ENCODE measurements around the gene NAT14.

The NAT14 gene, protein sequence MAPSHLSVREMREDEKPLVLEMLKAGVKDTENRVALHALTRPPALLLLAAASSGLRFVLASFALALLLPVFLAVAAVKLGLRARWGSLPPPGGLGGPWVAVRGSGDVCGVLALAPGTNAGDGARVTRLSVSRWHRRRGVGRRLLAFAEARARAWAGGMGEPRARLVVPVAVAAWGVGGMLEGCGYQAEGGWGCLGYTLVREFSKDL

DNA sequence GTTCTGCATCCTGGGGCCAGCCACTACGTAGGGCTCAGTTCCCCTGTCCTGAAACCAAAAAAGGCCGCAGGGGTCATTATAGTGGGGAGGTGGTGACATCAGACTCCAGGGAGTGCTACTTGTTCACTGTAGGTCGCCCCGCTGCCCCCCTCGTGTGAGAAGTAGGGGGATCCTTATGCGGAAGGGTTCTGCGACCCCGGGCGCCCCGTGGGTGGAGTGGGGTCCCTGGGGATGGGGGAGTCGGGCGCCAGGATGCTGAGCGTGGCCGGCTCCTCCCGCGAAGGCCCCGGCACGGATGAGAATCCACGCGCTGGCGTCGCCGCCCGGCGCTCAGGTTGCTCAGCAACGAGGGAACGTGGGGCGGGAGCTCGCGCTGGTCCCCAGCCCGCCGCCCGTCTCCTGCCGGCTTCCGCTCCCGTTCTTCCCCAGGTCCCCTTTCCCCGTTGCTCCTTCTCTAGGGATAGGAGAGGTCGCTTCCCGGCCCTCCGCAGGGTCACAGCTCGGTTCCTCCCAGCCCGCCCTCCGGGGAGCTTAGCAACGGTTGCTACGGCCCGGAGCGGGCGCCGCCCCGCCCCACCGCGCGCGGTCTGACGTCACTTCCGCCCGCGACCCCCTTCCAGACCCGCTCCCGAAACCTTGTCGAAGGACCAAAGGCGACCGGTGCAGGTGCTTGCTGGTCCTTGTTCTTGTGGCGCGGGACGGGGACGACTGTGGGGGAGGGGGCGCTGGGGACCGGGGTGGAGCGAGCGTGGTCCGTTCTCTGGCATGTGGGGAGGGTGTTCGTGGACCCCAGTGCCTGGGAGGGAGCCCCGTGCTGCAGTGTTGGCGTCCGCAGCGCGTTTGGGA, at the start of gene NAT14:
NAT14 (plus strand) TSS at position 596 of the 846 bp plus-strand sequence. CDS start 521 bp downstream, outside the sequence.
- TF ChIP-seq, protein P1, sequence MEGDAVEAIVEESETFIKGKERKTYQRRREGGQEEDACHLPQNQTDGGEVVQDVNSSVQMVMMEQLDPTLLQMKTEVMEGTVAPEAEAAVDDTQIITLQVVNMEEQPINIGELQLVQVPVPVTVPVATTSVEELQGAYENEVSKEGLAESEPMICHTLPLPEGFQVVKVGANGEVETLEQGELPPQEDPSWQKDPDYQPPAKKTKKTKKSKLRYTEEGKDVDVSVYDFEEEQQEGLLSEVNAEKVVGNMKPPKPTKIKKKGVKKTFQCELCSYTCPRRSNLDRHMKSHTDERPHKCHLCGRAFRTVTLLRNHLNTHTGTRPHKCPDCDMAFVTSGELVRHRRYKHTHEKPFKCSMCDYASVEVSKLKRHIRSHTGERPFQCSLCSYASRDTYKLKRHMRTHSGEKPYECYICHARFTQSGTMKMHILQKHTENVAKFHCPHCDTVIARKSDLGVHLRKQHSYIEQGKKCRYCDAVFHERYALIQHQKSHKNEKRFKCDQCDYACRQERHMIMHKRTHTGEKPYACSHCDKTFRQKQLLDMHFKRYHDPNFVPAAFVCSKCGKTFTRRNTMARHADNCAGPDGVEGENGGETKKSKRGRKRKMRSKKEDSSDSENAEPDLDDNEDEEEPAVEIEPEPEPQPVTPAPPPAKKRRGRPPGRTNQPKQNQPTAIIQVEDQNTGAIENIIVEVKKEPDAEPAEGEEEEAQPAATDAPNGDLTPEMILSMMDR (IDR thresholded peaks at IDR 0.05; ENCODE audit: insufficient read depth, missing control alignments): no peak
- DNase-seq (ENCODE audit: insufficient read length, low spot score): peak; percentile 98
- FAIRE-seq: no peak

DNA sequence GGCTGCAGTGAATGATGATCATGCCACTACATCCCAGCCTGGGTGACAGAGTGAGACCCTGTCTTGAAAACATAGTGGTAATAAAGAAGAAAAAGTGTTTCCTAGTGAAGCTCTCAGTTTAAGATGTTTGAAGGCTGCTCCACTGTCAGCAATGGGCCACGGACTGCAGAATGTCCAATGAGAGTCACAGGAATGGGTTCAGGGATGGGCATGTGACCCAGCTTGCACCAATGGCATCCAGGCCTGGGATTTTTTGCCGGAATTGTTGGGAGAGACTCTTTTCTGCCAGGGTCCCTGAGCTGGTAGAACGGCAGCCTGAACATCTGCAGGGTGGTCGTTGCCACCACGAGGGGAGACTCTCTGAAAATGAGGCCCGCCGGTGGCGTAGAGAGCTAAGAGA, 48.1 kb upstream of the NAT14 start:
- TF ChIP-seq, protein P1 (IDR thresholded peaks at IDR 0.05; ENCODE audit: insufficient read depth, missing control alignments): no peak
- no peak for FAIRE-seq

DNA sequence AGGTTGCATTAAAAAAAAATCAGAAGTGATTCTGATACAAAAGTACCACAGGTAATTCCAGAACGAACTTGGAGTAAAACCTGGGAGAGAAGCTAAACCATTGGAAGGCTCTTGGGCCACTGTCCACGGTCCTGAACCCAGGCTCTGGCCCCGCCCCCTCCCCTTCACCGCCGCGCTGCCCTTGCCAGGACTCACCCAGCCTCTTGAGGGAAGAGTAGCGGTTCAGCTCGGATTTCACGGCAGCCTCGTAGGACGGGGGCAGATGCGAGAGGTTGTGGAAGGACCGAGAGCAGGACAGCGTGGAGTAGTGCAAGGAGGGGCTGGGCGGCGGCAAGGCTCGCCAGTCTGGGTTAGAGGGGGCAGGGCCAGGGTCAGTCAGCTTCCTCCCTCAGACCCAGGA, 47.6 kb upstream of the NAT14 start:
- TF ChIP-seq, protein P1 (IDR thresholded peaks at IDR 0.05; ENCODE audit: insufficient read depth, missing control alignments): no peak
- FAIRE-seq: no peak
- DNase-seq (ENCODE audit: insufficient read length, low spot score): no peak

More for the DNA sequence above, 48.1 kb upstream of the NAT14 start:
- DNase-seq (ENCODE audit: insufficient read length, low spot score): no peak

DNA sequence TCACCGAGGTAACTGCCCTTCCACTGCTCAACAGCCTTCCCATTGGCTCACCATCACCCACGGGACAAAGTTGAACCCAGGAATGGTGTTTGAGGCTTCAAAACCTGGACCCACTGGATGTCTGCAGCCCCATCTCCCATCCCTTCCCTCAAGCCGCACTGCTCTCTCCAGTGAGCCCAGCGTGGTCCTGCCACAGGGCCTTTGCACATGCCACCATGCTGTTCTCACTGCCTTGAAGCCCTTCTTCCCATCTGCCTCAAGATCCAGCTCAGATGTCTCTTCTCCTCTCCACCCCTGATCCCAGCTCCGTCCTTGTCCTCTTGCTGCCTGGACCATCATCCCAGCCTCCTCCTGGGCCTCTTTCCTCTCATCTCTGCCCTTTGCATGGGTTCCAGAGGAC, 45.9 kb upstream of the NAT14 start:
- no peak for DNase-seq (ENCODE audit: insufficient read length, low spot score)
- TF ChIP-seq, protein P1 (IDR thresholded peaks at IDR 0.05; ENCODE audit: insufficient read depth, missing control alignments): no peak
- no peak for FAIRE-seq

DNA sequence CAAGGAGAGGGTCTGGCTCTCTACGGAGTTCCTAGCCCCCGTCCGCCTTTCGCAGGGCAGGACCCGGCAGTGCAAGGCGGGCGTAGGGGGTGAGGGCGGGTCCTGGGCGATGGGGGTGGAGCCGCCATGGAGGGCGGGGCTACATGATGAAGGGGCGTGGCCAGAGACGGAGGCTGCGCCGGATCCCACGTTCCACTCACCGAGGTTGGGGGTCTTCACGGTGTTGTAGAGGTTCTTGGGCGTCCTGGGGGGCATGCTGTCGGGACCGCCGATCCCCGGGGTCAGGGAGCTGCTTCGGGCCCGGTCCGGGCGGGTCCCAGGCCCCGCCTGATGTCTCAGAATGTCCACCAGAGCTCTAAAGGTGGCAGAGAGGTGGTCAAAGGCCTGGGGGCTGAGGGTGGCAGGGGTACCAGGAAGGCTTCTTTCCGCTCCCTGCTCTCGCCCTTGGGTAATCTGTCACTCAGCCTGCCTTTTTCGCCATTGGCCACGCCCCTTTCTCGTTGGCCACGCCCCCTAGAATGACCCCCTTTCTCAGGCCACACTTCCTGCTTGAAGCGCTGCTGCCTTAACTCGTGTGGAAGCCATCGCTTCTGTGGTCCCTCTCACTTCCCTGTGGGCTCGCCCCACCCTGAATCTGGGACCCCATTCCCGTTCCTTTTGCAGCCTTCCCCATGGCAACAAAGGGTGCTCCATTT, 44.4 kb upstream of the NAT14 start:
- DNase-seq (ENCODE audit: insufficient read length, low spot score): no peak
- no peak for FAIRE-seq
- TF ChIP-seq, protein P1 (IDR thresholded peaks at IDR 0.05; ENCODE audit: insufficient read depth, missing control alignments): no peak

DNA sequence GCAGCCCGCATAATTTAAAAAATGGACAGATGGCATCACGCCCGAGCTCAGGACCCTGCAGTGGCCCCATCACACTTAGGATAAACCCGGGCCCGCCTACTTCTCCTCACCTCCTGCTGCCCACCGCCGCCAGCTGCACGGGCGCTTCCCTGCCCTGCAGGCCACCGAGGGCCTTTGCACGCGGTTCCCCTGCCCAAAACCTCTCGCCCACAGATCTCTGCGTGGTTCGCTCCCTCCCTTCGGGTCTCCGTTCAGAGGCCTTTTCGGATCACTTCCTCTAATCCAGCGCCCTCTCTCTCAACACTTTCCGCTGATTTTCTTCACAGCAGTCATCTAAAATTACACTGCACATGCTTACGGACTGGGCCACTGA, 43.7 kb upstream of the NAT14 start:
- DNase-seq (ENCODE audit: insufficient read length, low spot score) (no peak), FAIRE-seq (no peak)
- TF ChIP-seq, protein P1 (IDR thresholded peaks at IDR 0.05; ENCODE audit: insufficient read depth, missing control alignments): no peak
